HG03045 (cell line): ENCODE data around the gene ZNF185.

ENCODE experiments used
- ATAC-seq: cut with Tn5 transposase; IDR thresholded peaks from one replicate; pipeline ENCODE4 v1.9.1; 2021; ENCODE audit warnings: mild to moderate bottlenecking, moderate library complexity; ENCODE audit not compliant: unreplicated experiment

ZNF185 gene

GRCh38 chrX:152897222-152898131 lies at the start of gene ZNF185:
ZNF185 (plus strand) TSS chrX:152898067; CDS start chrX:152914490, 16,423 bp downstream.
- no peak for ATAC-seq

- no peak for ATAC-seq
These were observed 47.4 kb upstream of the ZNF185 start for GRCh38 chrX:152850465-152850864.

GRCh38 chrX:152853986-152854385 lies 43.9 kb upstream of the ZNF185 start:
- ATAC-seq: no peak

DNA sequence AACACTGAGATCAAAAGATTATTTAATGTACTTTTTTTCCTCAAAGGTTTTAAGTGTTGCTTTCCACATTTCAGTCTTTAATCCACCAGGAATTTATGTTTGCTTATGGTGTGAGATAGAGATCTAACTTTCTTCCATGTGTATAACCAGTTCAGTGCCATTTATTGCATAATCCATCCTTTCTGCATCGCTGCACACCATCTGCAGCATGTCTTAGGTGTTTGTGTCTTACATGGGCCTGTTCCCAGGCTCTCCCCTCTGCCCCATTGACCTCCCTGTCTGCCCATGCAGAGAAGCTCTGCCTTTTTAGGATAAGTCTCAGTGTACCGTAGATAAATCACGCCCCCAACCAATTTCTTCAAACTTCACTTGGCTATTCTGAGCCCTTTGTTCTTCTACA lies 36.8 kb upstream of the ZNF185 start:
- no peak for ATAC-seq

- ATAC-seq: no peak
These were observed 36.0 kb upstream of the ZNF185 start for GRCh38 chrX:152861826-152862225.

GRCh38 chrX:152865232-152865920 lies 32.5 kb upstream of the ZNF185 start:
- no peak for ATAC-seq

GRCh38 chrX:152866386-152866785 lies 31.5 kb upstream of the ZNF185 start:
- no peak for ATAC-seq

- no peak for ATAC-seq
These were observed 27.9 kb upstream of the ZNF185 start for GRCh38 chrX:152869972-152870371.

GRCh38 chrX:152871260-152871659 lies 26.6 kb upstream of the ZNF185 start:
- ATAC-seq: no peak

DNA sequence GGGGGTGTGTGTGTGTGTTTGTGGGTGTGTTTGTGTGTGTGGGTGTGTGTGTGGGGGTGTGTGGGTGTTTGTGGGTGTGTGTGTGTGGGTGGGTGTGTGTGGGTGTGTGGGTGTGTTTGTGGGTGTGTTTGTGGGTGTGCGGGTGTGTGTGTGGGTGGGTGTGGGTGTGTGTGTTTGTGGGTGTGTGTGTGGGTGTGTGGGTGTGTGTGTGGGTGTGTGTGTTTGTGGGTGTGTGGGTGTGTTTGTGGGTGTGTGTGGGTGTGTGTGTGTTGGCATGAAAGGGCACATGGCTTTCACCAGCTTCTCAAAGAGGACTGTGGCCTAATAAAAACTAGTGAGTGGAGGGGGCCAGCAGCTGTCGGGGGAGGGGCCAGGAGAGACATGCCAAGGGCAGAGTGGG lies 25.3 kb upstream of the ZNF185 start:
- no peak for ATAC-seq

GRCh38 chrX:152873361-152873760 lies 24.5 kb upstream of the ZNF185 start:
- ATAC-seq: no peak

DNA sequence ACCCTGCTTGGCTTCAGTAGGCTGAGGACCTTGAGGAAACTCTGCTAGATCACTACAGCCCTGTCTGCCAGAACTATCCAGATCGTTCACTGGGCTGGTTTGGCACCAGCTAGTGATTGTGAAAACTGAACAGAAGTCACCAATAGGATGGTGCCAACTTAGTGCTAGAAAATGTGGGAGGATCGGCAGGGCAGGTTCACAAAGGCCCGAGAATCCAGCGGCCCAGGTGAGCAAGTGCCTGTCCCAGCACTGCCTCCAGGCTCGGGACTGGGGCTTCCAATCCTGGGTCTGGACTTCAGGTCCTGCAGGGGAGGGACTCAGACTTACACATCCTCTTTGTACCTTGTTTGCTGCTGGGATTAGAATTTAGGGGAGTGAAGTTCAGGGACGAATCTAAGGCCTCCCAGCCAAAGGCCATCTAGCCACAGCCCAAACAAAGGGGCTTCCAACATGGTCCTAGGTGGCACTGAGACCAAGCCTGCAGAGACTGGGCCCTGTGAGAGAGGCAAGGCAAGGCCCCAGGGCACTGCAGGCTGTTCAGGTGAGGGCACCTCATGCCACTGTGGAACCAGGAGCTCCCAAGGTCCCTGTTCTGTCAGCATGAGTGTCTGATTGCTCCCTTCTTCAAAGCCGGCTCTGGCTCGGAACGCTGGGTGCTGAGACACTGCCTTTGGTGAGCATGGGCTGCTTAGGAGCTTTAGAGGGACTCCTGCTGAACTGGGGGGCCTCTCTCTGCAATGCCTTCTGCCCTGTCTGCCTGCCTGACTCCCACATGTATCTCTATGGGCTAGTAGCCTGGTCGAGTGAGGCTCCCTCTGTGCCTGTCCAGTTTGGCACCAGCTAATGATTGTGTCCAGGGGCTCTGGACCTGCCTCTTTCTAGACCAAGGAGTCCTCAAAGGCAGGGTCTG lies 20.7 kb upstream of the ZNF185 start:
- ATAC-seq: no peak

DNA sequence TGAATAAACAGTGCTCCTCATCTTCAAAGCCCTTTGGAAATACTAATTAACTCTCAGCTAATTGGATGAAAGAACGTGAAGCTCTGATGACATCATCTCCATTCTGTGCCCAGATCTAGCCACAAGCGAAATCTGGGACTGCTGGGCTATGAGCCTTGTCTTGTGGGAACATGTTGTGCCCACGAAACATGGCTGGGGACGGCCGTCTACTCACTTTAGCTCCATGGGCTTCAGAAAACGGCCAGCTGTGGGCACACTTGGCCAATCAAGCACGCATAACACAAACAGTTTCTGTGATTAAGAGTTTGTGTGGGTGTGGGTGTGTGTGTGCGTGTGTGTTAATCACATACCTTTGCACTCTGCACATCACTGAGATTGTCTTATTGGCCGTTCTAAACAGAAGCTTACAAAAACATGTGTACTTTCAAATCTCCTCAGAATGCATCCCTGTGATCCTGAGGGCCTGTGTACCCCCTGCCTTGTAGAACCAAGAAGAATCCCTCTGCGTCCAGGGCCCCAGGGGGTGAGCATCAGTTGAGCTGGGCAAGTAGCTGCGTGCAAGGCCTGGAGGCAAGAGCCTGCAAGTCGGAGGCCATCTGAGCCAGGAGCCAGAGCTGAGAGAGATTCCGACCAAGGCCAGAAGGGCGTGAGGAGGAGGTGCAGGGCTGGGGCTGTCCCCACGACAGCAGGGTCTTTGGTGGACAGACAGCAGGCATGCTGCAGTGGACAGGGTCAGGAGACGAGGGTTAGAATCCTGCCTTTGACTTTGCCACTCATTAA lies 18.7 kb upstream of the ZNF185 start:
- ATAC-seq: no peak

DNA sequence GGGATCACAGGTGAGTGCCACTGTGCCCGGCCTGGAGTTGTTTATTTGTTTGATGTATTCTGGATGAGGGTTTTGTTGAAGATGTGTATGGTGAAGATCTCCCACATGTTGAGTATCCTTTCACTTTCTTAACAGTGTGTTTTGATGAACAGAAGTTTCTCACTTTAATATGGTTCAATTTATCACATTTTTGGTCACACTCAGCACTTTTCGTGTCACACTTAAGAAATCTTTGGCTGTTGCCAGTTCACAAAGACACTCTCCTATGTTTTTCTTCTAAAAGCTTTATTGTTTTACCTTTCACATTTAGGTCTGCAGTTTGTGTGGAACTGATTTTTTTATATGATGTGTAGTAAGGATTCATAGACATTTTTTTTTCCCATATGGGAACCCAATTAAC lies 16.6 kb upstream of the ZNF185 start:
- ATAC-seq: no peak

GRCh38 chrX:152884171-152884570 lies 13.7 kb upstream of the ZNF185 start:
- no peak for ATAC-seq

- ATAC-seq: no peak
These were observed 11.2 kb upstream of the ZNF185 start for GRCh38 chrX:152886716-152887115.

DNA sequence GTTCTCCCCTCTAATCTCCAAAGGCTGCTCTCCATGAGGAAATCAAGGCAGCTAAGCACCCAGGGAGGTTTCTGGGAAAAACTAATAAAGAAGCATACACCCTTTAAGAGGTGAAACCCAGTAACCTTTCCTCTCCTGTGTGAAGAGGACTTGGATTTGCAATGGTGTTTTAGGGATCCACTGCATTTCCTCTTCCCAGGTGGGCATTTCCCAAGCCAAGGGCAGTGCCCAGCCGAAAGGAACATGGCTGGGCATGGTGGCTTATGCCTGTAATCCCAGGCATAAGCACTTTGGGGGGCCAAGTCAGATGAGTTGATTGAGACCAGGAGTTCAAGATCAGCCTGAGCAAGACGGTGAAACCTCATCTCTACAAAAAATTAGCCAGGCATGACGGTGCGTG lies 5.4 kb upstream of the ZNF185 start:
- no peak for ATAC-seq

DNA sequence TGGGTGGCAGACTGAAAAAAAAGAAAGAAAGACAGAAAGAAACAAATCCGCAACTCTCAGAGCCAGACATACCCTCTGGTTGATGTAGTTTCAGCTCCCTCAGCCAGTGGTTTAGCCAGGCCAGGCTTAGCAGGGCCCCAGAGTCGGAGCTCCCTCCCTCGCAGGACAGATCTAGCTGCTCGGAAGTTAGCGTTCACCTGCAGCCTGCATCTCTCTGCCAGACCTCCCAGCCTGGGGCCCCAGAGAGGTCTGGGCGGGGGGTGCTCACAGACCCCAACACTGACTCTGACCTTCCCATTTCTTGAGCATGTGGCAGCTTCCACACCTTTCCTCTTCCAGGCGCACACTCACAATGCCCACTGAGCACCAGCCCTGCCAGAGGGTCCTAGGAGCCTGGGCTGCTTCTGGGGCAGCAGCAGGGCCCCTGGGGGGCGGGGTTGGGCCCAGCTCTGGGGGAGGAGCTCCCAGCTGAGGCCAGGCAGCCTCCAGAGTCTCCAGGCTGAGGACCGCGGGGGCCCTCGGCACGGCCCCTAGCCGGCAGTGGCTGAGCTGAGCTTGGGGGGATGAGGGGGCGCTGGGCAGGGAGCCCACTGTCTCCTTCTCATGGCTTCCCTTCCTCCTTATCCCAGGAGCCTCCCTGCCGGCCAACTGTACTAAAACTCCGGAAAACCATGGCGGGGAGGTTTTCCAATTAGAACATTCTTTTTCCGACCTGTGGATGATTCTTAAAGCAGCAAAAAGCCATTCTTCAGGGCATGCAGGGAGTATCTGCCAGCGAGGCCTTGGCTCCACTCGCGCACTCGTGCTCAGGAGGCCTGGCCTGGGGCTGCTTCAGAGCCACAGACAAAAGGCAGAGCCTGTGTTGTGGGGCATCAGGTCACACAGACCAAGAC lies 4.6 kb upstream of the ZNF185 start:
- ATAC-seq: no peak

DNA sequence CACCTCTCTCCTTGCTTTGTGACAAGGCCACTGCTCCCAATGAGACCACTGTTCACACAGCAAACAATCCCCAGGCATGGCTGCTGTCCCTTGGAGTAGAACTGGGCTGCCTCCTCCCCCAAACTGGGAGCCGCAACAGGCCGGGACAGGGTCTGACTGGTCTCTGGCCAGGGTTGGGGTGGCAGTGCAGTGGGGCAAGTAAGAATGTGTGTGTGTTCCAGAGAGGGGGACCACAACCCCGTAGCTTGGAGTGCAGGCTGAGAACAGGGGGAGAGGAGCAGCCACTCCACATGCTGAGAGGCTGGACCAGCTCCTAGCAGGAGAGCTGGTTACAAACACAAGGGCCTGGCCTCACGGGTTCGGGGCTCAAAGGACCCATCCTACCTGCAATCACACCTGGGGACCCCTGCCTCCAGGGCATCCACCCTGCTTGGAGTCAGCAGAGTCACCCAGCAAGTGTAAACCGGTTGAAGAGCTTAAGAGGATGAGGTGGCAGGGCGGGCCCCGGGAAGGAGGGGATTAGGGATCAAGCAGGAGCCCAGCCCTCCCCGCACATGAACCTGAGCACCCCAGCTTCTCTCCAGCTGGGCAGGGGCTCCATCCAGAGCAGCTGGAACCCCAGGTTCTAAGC lies 3.8 kb upstream of the ZNF185 start:
- ATAC-seq: no peak
